K562 (cell line): Measurements from ENCODE around the gene MARS1. TPM values are rescaled to one million over a fixed set of nuclear protein-coding genes. Genes with fewer than 3 reads are reported as not detected.

Experiments used
- ARNT ChIP-seq, 2 experiments: fragments of 450-650 bp; IDR thresholded peaks; 2 replicates each; pipeline ENCODE4 v1.6.1; 2016; ENCODE audit warnings: mild to moderate bottlenecking in 1 of 2
- ELF2 ChIP-seq: fragments of 250-450 bp; sonication (Bioruptor Pico); IDR thresholded peaks from 2 replicates; pipeline ENCODE4 v1.5.0; 2021; ENCODE audit warnings: mild to moderate bottlenecking
- GTF2B ChIP-seq: IDR thresholded peaks from 2 replicates; pipeline ENCODE4 v1.6.1; 2011; ENCODE audit not compliant: insufficient read length; ENCODE audit errors: extremely low read depth
- HDAC8 ChIP-seq: fragments of 450-650 bp; IDR thresholded peaks from 2 replicates; pipeline ENCODE4 v1.6.1; 2016; ENCODE audit warnings: mild to moderate bottlenecking, missing genetic modification characterization, moderate library complexity, missing compliant biosample characterization
- MNT ChIP-seq, 2 experiments: fragments of 450-650 bp; conservative IDR thresholded peaks; 2 replicates each; pipeline ENCODE4 v1.6.1; 2017; ENCODE audit warnings: mild to moderate bottlenecking in 2 of 2, moderate library complexity in 2 of 2
- MYBL2 ChIP-seq, 2 experiments: fragments of 450-650 bp in 1 of 2; sonication (generic) in 1 of 2; formaldehyde crosslinking in 1 of 2; IDR thresholded peaks; 2 replicates each; pipeline versions ENCODE4 v1.6.1 to v1.8.1; 2017 to 2022; ENCODE audit warnings: borderline replicate concordance in 1 of 2, inconsistent platforms in 1 of 2, low read depth in 1 of 2, mild to moderate bottlenecking in 1 of 2, missing genetic modification reagents in 1 of 2, moderate library complexity in 1 of 2
- NFRKB ChIP-seq: fragments of 450-650 bp; IDR thresholded peaks from 2 replicates; pipeline ENCODE4 v1.6.1; 2016; ENCODE audit warnings: low read depth
- NR2C1 ChIP-seq, 2 experiments: fragments of 450-650 bp; IDR thresholded peaks; 2 replicates each; pipeline ENCODE4 v1.6.1; 2017; ENCODE audit warnings: mild to moderate bottlenecking in 2 of 2, antibody characterized with exemption in 1 of 2, inconsistent platforms in 1 of 2, missing compliant biosample characterization in 1 of 2, missing genetic modification characterization in 1 of 2
- NR2F6 ChIP-seq: fragments of 450-650 bp; formaldehyde crosslinking; IDR thresholded peaks from 2 replicates; pipeline ENCODE4 v1.4.0; 2020; ENCODE audit warnings: mild to moderate bottlenecking
- PCBP2 ChIP-seq: fragments of 200-400 bp; formaldehyde crosslinking; IDR thresholded peaks from 2 replicates; pipeline ENCODE4 v1.6.1; 2018; ENCODE audit warnings: low read length, low read depth, mild to moderate bottlenecking, moderate library complexity; ENCODE audit not compliant: poor library complexity, severe bottlenecking
- PRDM10 ChIP-seq: fragments of 450-650 bp; IDR thresholded peaks from 2 replicates; pipeline ENCODE4 v1.6.1; 2018; ENCODE audit not compliant: partially characterized antibody
- SMARCC2 ChIP-seq: fragments of 450-650 bp; IDR thresholded peaks from 2 replicates; pipeline ENCODE4 v1.6.1; 2017; ENCODE audit warnings: antibody characterized with exemption, moderate library complexity, mild to moderate bottlenecking, low read depth
- ZNF609 ChIP-seq: sonication (generic); formaldehyde crosslinking; IDR thresholded peaks from 2 replicates; pipeline ENCODE4 v1.8.1; 2023; ENCODE audit warnings: missing genetic modification reagents, mild to moderate bottlenecking, borderline replicate concordance
- polyA plus RNA-seq, 8 experiments: library from polyadenylated mRNA; depleted of rRNA in 4 of 8; stranded (reverse) in 5 of 8; unstranded in 3 of 8; fragments of >200 nt; fragmentation: Nextera tagmentation in 2 of 8; fragmentation: Illumina TruSeq in 1 of 8; extraction: Ambion mirVana in 2 of 8; extraction: Trizol in 1 of 8; gene quantifications; 2 replicates each; pipeline versions ENCODE4 v1.2.1 to v1.2.3, GENCODE V29; 2011 to 2014; ENCODE audit warnings: inconsistent platforms in 1 of 8, missing spikeins in 1 of 8
- total RNA-seq, 7 experiments: library from RNA; depleted of rRNA in 6 of 7; stranded (reverse); fragments of >200 nt in 6 of 7; fragmentation: Illumina TruSeq in 2 of 7; extraction: Trizol in 2 of 7; gene quantifications; 2 replicates each; pipeline versions ENCODE4 v1.2.1 to v1.2.3, GENCODE V29; 2011 to 2021; ENCODE audit warnings: low replicate concordance in 1 of 7

MARS1 gene
- total and polyA plus RNA-seq, 9 of the 15 experiments (the other 6 are each of a cell fraction or from before 2014, with no cell fraction given), result 117 to 382 (median 220) TPM

- TF ChIP-seq ARNT (IDR thresholded peaks at IDR 0.05), result 0 out of 4 replicates have a peak, but pooled peaks of 1 of the 2 experiments have one; percentile 36
- peak; percentile 48 for TF ChIP-seq PRDM10
- TF ChIP-seq HDAC8 (tag), result no peak
- 0 out of 2 replicates have a peak, but pooled peaks have one; percentile 56 for TF ChIP-seq ZNF609 (CRISPR knock-in tag)
- peak; percentile 69 for TF ChIP-seq PCBP2
- no peak for TF ChIP-seq MYBL2 (IDR thresholded peaks at IDR 0.05; ENCODE audit: low read depth)
- TF ChIP-seq MYBL2 (CRISPR knock-in tag; IDR thresholded peaks at IDR 0.05; ENCODE audit: borderline replicate concordance), result no peak
- 0 out of 4 replicates have a peak, but pooled peaks of 1 of the 2 experiments have one; percentile 10 for TF ChIP-seq MNT (conservative IDR thresholded peaks at IDR 0.05)
- TF ChIP-seq NR2F6 (CRISPR knock-in tag), result no peak
- TF ChIP-seq SMARCC2, result no peak
- 0 out of 2 replicates have a peak, but pooled peaks have one; percentile 53 for TF ChIP-seq NFRKB
- no peak for TF ChIP-seq NR2C1 (IDR thresholded peaks at IDR 0.05)
- 0 out of 2 replicates have a peak, but pooled peaks have one; percentile 13 for TF ChIP-seq NR2C1 (tag; IDR thresholded peaks at IDR 0.05)
- no peak for TF ChIP-seq GTF2B
- 0 out of 2 replicates have a peak, but pooled peaks have one; percentile 52 for TF ChIP-seq ELF2 (CRISPR knock-in tag)
Measured at GRCh38 chr12:57522887-57523705, 35.2 kb downstream of the MARS1 start (continued).
